Measurements from ENCODE around the gene ZNF664. TPM values are rescaled to one million over a fixed set of nuclear protein-coding genes. Genes with fewer than 3 reads are reported as not detected.

Gene ZNF664
- total RNA-seq, 1 donor = 18.5 TPM

DNA sequence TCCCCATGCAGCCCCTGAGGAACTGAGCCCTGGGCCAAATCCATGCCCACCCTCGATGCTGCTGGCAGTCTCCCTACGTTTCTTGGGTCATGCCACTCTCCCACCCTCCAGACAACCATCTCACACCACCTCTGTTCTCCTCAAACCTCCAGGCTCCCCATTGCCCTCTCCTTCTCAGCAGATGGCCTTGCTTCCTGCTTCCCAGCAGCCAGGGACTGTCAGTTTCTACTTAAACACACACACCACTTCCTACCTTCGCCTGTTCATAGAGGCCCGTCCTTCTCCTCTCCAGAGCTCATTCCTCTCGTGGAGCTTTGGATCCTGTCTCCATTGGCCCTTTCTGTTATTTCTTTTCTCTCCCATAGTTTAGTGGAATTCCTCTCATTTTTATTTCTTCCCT lies 27.1 kb downstream of the ZNF664 start:
- Histone ChIP-seq H3K4me3 (ENCODE audit: low read length) (no peak overlapping the region), H3K27me3 (ENCODE audit: insufficient read depth, low read length) (no peaks in the 10 kb centered on the region), H3K4me1 (ENCODE audit: insufficient read depth, low read length) (no peaks in the 10 kb centered on the region), H3K9me3 (ENCODE audit: low read depth, low read length) (no peaks in the 10 kb centered on the region)

DNA sequence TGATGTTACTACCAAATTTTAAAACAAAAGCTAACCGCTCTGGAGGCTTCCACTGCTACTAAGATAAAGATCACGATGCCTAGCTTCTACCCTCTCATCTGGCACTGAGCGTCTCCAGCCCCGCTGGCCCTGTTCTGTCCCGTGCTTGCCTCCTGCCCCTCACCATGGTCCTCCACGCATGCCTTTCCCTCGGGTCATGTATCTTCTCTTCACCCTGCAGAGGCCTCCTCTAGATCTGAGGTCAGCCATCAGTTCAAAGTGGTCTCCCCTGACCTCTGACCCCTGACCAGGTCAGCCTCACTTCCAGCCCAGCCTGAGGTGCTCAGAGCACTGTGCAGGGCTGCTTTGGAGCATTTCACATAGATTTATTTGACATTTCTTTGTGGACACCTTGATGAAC lies 28.3 kb downstream of the ZNF664 start:
- H3K9me3 ChIP-seq (ENCODE audit: low read depth, low read length) = no peaks in the 10 kb centered on the region
- H3K4me1 ChIP-seq (ENCODE audit: insufficient read depth, low read length) = peaks cover 8% of the 10 kb centered on the region
- no peaks in the 10 kb centered on the region for H3K27me3 ChIP-seq (ENCODE audit: insufficient read depth, low read length)
- H3K4me3 ChIP-seq (ENCODE audit: low read length) = no peak overlapping the region

DNA sequence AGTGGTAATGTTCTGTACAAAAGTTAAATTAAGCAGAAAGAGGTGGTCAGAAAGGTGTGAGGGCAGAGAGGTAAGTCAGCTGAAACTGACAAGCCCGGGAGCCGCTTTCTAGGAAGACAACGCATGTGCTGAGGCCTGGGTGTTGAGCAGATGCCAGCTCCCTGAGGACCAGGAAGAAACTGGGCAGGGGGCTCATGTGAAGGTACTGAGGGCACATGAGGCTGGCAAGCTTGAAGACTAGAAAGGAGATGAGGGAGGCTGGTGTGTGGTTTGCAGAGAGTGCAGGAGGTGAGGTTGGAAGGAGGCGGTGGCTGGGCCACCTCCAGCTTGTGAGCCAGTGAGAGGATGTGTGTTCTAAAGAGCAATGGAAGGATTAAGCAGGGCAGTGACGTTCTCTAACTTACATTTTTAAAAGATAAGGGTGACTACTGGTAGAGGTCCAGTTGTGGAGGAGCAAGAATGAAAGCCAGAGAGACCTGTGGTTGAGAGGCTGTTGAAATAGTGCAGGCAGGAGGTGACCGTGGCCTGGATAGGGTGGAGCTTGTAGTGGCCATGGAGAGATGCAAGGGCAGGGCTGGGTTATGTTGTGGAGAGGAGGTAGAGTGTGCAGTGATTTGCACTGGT lies 29.1 kb downstream of the ZNF664 start:
- H3K4me1 ChIP-seq (ENCODE audit: insufficient read depth, low read length) = peaks cover 16% of the 10 kb centered on the region
- H3K4me3 ChIP-seq (ENCODE audit: low read length) = no peak overlapping the region
- H3K9me3 ChIP-seq (ENCODE audit: low read depth, low read length) = no peaks in the 10 kb centered on the region
- H3K27me3 ChIP-seq (ENCODE audit: insufficient read depth, low read length) = no peaks in the 10 kb centered on the region

DNA sequence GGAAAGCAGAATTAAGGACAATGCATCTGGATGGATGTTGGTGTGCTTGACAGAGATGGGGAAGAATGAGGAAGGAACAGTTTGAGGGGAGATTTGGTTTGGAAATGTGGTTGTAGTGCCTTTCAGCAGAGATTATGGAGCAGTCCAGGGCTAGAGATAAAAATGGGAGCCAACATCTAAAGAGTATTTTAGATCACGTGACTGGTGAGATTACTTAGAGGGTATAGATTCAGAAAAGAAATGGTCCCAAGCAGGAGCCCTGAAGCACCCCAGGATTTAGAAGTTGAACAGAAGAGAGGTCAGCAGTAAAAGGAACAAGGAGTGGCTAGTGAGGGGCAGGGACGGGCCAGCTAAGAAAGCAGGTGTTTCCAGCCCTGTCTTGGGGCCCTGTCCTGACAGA lies 29.6 kb downstream of the ZNF664 start:
- H3K4me3 ChIP-seq (ENCODE audit: low read length) = no peak overlapping the region
- no peaks in the 10 kb centered on the region for H3K27me3 ChIP-seq (ENCODE audit: insufficient read depth, low read length)
- peaks cover 20% of the 10 kb centered on the region for H3K4me1 ChIP-seq (ENCODE audit: insufficient read depth, low read length)
- no peaks in the 10 kb centered on the region for H3K9me3 ChIP-seq (ENCODE audit: low read depth, low read length)

DNA sequence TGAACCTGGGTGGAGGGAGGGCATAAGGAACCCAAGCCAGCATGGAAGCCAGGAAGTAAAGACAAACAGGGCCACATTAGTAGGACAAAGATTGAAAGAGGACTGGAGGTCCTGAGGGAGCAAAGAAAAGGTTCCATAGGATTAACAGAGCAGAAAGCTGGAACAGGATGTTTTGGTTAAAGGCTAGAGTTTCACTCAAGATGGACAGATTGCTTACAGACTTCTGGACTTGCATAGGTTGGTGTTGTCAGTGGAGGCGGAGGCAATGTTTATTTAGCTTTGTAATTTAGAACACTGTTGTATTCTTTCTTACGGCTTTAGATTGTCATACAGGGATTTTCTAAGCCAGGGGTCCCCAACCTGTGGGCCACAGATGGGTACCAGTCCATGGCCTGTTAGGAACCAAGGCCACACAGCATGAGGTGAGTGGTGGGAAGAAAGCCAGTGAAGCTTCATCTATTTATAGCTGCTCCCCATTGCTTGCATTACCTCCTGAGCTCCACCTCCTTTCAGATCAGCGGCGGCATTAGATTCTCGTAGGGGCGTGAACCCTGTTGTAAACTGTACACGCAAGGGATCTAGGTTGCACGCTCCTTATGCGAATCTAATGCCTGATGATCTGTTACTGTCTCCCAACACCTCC lies 31.3 kb downstream of the ZNF664 start:
- no peaks in the 10 kb centered on the region for H3K27me3 ChIP-seq (ENCODE audit: insufficient read depth, low read length)
- peaks cover 28% of the 10 kb centered on the region for H3K4me1 ChIP-seq (ENCODE audit: insufficient read depth, low read length)
- H3K9me3 ChIP-seq (ENCODE audit: low read depth, low read length) = no peaks in the 10 kb centered on the region
- H3K4me3 ChIP-seq (ENCODE audit: low read length) = no peak overlapping the region

DNA sequence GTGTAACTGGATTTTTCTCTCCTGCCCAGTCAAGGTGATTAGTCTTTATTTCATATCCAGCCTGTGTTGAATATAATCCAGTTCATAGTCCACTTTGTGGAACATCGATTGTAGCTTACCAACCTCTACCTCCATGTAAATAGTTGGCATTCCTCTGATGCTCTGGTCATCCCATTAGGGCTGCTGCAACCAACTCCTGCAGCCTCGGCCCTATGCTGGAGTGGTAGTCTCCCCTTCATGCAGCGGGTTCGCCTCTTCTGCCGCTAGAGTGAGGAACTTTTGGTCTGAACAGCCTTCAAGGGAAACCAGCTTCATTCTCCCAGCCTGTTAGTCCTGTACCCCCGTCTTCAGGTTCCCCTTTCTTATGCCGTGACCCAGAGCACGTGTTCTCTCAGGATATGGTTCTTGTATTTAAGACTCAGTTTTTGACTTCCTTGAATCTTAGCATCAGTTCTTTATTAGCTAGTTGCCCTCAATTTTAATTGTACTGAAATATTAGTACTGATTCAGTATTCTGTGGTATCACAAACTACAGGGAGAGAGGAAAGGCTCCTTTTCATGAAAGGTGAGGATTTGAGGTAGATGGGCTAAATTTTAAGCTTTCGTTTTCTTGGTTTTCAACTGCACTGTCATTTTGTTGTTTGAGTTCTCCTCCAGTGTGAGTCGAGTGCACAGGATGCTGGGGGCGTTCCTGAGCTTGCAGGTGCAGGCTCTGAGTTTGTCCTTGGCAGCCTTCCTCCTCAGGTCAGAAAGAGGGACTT lies 33.2 kb downstream of the ZNF664 start:
- no peak overlapping the region for H3K4me3 ChIP-seq (ENCODE audit: low read length)

DNA sequence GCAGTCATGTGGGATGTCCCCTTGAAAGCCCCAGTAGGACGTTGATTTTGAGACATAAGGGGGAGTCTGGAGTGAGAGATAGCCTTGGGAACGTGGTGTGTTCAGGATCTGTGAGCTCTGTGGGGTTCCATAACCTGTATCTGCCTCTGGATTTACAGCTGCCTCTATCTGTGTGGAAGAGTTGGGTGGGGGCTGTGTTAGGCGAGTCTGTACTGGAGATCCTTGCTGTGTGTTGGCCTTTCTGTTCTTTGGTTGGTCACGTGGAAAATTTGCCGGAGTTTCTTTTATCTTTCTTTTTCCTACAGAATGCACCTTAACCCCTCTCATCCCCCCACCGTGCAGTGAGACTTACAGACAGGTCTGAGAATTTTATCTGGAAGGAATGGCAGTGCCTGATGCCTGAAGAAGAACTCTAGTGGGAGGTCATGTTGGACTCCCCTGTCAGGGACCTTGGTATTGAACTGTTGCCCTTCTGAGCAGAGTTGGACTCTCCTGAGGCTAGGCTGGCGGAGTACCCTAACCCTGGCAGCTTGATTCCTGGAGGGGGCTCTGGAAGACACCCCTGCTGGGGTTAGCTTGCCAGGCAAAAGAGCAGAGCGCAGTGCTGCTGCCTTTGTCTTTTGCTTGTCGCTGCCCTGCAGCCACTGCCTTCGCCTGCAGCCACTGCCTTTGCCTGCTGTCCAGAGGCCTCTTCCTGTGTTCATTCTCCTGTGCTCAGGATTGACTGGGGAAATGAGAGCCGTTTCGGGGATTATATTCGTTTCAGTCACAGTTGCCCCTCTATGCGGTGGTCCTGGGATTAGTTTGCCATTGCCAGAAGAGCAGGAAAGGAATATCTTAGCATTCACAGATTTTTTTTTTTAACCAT lies 34.1 kb downstream of the ZNF664 start:
- no peaks in the 10 kb centered on the region for H3K27me3 ChIP-seq (ENCODE audit: insufficient read depth, low read length)
- H3K9me3 ChIP-seq (ENCODE audit: low read depth, low read length) = no peaks in the 10 kb centered on the region
- peaks cover 28% of the 10 kb centered on the region for H3K4me1 ChIP-seq (ENCODE audit: insufficient read depth, low read length)
- H3K4me3 ChIP-seq (ENCODE audit: low read length) = no peak overlapping the region

More for the DNA sequence above, 33.2 kb downstream of the ZNF664 start:
- H3K27me3 ChIP-seq (ENCODE audit: insufficient read depth, low read length) = no peaks in the 10 kb centered on the region
- peaks cover 28% of the 10 kb centered on the region for H3K4me1 ChIP-seq (ENCODE audit: insufficient read depth, low read length)
- no peaks in the 10 kb centered on the region for H3K9me3 ChIP-seq (ENCODE audit: low read depth, low read length)

DNA sequence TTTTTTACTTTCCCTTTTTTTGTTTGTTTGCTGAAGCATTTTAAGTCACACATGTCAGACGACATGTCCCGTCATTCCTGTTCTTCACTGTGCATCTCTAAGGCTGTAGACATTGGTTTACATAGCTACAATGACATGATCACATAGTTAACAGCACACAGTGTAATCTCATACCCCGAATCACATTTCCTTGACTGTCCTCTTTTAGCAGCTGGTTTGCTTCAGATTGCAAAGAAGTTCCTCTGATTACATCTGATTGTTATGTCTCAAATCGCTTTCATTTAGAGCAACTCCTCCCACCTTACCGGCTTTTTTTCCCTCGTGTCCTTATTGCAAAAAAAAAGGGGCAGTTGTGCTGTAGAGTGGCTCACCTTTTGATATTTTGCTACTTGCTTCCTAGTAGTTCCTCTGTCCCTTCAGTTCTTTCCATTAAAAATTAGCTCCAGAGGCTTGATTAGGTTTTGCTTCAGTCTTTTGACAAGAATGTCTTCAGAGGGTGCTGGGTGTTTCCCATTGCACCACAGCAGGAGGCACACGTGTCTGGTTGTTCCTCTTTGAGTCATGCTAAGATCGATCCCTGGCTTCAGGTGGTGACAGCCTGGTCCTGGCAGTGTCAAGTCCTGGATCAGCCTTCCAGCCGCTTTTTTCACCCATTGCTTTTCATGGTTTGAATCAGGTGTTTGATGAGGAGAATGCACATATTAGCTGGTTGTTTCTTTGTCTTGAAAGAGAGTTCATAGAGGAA lies 35.0 kb downstream of the ZNF664 start:
- peaks cover 28% of the 10 kb centered on the region for H3K4me1 ChIP-seq (ENCODE audit: insufficient read depth, low read length)
- no peak overlapping the region for H3K4me3 ChIP-seq (ENCODE audit: low read length)
- no peaks in the 10 kb centered on the region for H3K27me3 ChIP-seq (ENCODE audit: insufficient read depth, low read length)
- no peaks in the 10 kb centered on the region for H3K9me3 ChIP-seq (ENCODE audit: low read depth, low read length)

DNA sequence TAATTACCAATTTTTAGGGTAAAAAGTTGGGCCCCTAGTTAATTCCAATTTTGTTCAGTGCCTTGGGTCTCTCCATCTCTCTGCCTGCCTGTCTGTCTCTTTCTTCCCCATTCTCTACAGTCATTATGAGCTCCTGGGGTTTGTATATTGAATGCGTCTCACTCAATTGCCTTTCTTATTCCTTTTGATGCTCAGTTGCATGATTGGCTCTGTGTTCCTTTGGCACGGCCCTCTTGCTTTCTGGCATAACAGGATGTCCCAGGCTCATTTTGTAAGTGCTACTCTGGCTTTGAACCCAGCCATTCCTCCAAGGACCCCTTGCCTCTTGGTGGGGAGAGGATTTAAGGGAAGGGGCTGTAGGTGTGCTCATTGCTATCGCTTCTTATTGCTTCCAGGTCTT lies 35.6 kb downstream of the ZNF664 start:
- H3K4me3 ChIP-seq (ENCODE audit: low read length) = no peak overlapping the region

DNA sequence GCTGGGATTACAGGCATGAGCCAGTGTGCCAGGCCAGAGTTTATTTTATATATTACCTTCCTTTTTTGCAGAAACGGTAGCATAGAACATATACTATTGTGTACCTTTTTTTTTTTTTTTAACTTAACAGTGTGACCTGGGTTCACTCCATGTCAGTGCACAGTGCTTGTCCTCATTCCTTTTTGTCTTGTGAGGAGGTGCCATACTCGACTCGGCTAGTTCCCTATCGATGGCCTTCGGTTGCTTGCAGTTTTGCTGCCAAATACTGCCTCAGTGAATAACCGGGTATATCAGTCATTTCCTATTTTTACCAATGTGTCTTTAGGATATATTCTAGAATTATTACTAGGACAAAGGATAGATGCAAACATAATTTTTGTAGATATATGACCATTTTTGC lies 36.8 kb downstream of the ZNF664 start:
- Histone ChIP-seq H3K4me1 (ENCODE audit: insufficient read depth, low read length) (peaks cover 28% of the 10 kb centered on the region), H3K27me3 (ENCODE audit: insufficient read depth, low read length) (no peaks in the 10 kb centered on the region), H3K9me3 (ENCODE audit: low read depth, low read length) (no peaks in the 10 kb centered on the region), H3K4me3 (ENCODE audit: low read length) (no peak overlapping the region)

More for the DNA sequence above, 35.6 kb downstream of the ZNF664 start:
- H3K27me3 ChIP-seq (ENCODE audit: insufficient read depth, low read length) = no peaks in the 10 kb centered on the region
- H3K4me1 ChIP-seq (ENCODE audit: insufficient read depth, low read length) = peaks cover 28% of the 10 kb centered on the region
- no peaks in the 10 kb centered on the region for H3K9me3 ChIP-seq (ENCODE audit: low read depth, low read length)

DNA sequence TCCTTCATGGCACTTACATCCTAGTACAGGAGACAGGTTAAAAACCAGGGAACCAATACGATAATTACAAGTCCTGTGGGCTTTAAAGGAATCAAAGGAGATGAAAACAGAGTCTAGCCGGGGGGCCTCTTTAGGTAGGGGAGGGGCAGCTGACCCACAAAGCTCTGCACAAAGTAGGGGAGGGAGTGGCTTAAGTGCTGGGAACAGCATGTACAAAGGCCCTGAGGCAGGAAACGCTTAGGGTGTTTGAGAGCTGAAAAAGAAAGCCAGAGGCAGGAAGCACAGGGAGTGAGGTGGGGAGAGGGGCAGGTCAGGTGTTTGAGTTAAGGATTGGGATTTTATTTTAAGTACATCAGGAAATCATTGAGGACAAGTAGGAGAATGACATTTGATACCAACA lies 37.7 kb downstream of the ZNF664 start:
- Histone ChIP-seq H3K4me3 (ENCODE audit: low read length) (no peak overlapping the region), H3K9me3 (ENCODE audit: low read depth, low read length) (no peaks in the 10 kb centered on the region), H3K27me3 (ENCODE audit: insufficient read depth, low read length) (no peaks in the 10 kb centered on the region), H3K4me1 (ENCODE audit: insufficient read depth, low read length) (peaks cover 26% of the 10 kb centered on the region)

DNA sequence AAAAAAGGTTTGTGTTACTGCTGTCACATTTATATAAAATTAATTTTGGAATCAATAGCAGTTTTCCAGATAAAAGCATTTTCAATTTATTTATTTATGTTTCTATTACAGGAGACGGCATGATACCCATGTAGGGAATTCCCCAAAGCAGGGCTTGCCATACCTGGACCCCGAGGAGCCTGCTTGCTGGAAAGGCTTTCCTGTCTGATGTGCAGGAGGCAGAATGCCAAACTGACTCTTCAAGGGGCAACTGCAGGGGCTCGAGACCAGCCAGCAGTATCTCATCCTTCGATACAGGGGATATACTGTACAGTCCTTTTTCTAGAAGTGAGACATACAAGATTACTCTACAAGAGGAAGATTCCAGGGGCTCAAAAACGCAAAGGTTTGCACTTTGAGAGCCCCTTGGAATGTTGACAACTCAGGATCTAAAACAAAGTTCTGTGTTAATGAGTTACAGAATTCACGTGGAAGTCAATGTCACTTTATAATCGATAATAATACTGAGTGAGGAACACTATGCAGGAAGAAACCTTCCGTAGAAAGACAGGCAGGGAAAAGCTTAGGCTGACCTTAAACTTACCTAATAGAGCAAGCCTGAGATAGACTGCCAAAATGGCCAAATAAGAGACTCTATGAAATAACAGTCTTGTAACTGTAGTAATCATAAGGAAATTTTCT lies 38.6 kb downstream of the ZNF664 start:
- H3K4me3 ChIP-seq (ENCODE audit: low read length) = no peak overlapping the region
- peaks cover 17% of the 10 kb centered on the region for H3K4me1 ChIP-seq (ENCODE audit: insufficient read depth, low read length)
- no peaks in the 10 kb centered on the region for H3K9me3 ChIP-seq (ENCODE audit: low read depth, low read length)
- no peaks in the 10 kb centered on the region for H3K27me3 ChIP-seq (ENCODE audit: insufficient read depth, low read length)

DNA sequence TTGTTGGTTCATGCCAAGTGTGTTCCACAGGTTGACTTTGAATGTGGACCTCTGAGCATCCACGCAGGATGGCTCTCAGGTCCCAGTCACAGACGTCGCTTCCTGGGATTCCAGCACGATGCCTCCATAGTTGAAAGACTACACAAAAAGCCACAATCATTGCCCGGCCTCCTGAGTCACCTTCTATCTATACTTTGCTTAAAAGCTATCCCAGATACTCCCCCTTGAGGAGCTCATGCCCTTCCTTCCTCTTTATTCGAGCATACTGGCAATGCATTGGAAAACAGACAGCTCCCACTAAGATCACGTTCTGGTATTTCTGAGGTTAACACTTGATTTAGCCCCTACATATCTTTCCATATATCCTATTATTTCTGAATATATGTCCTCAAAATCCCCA lies 40.1 kb downstream of the ZNF664 start:
- no peak overlapping the region for H3K4me3 ChIP-seq (ENCODE audit: low read length)
- H3K27me3 ChIP-seq (ENCODE audit: insufficient read depth, low read length) = no peaks in the 10 kb centered on the region
- H3K9me3 ChIP-seq (ENCODE audit: low read depth, low read length) = no peaks in the 10 kb centered on the region
- H3K4me1 ChIP-seq (ENCODE audit: insufficient read depth, low read length) = peaks cover 3% of the 10 kb centered on the region

Data from mononuclear cell (primary cell).